Smooth muscle cell (in vitro differentiated cells): ENCODE data around the gene GNAZ. TPM values are rescaled to one million over a fixed set of nuclear protein-coding genes. Genes with fewer than 3 reads are reported as not detected.
"Not testable (repeated sequence)": the region's sequence is repeated elsewhere in the genome, so short reads cannot be mapped to it uniquely, and the experiment has no call there.

Experiments used
- DNase-seq: peaks from one replicate; lab custom pipeline; 2025; ENCODE audit not compliant: unreplicated experiment; lab: John Stamatoyannopoulos, UW
- H2AFZ ChIP-seq: fragments of 200-600 bp; sonication (generic); 2 replicates; pipeline ENCODE4 v1.6.0; 2016; ENCODE audit warnings: antibody characterized with exemption, low read depth, mild to moderate bottlenecking
- H3F3A ChIP-seq: fragments of 200-600 bp; sonication (generic); 2 replicates; pipeline ENCODE4 v1.6.0; 2017; ENCODE audit warnings: antibody characterized with exemption, low read depth
- H3K27ac ChIP-seq: fragments of 200-600 bp; sonication (generic); 2 replicates; pipeline ENCODE4 v1.5.1; 2016; ENCODE audit warnings: low read depth, mild to moderate bottlenecking
- H3K27me3 ChIP-seq: fragments of 200-600 bp; sonication (generic); 2 replicates; pipeline ENCODE4 v1.6.1; 2016; ENCODE audit warnings: low read depth, mild to moderate bottlenecking
- H3K36me3 ChIP-seq: fragments of 200-600 bp; sonication (generic); 2 replicates; pipeline ENCODE4 v1.5.1; 2016; ENCODE audit warnings: low read depth
- H3K4me1 ChIP-seq: fragments of 200-600 bp; sonication (generic); 2 replicates; pipeline ENCODE4 v1.5.1; 2016; ENCODE audit warnings: low read depth
- H3K4me2 ChIP-seq: fragments of 200-600 bp; sonication (generic); 2 replicates; pipeline ENCODE4 v1.6.0; 2016; ENCODE audit warnings: mild to moderate bottlenecking
- H3K4me3 ChIP-seq: fragments of 200-600 bp; sonication (generic); 2 replicates; pipeline ENCODE4 v1.5.1; 2016; ENCODE audit warnings: mild to moderate bottlenecking
- H3K79me2 ChIP-seq: fragments of 200-600 bp; sonication (generic); 2 replicates; pipeline ENCODE4 v1.6.0; 2016; ENCODE audit warnings: low read depth, mild to moderate bottlenecking
- H3K9ac ChIP-seq: fragments of 200-600 bp; sonication (generic); 2 replicates; pipeline ENCODE4 v1.6.0; 2016; ENCODE audit warnings: low read depth
- H3K9me3 ChIP-seq: fragments of 200-600 bp; sonication (generic); replicated peaks from 2 replicates; pipeline ENCODE4 v1.5.1; 2016; ENCODE audit warnings: low read depth
- H4K20me1 ChIP-seq: fragments of 200-600 bp; sonication (generic); 2 replicates; pipeline ENCODE4 v1.6.0; 2016; ENCODE audit warnings: low read depth
- CTCF ChIP-seq: fragments of 200-600 bp; sonication (generic); IDR thresholded peaks from 2 replicates; pipeline ENCODE4 v1.5.1; 2017; ENCODE audit warnings: borderline replicate concordance, mild to moderate bottlenecking, antibody characterized with exemption; ENCODE audit not compliant: insufficient read depth, poor library complexity, severe bottlenecking
- WGBS: methylation state at CpG from one replicate; pipeline ENCODE4 v1.1.7; 2016; ENCODE audit warnings: low lambda C conversion rate; 5-methylcytosine and 5-hydroxymethylcytosine counted together
- polyA plus RNA-seq: library from polyadenylated mRNA; unstranded; fragments of >200 nt; fragmentation: Nextera tagmentation; extraction: Ambion mirVana; gene quantifications from 2 replicates; pipeline ENCODE4 v1.2.1, GENCODE V29; 2016
- total RNA-seq: library from RNA; depleted of rRNA; stranded (reverse); fragments of >200 nt; gene quantifications from 2 replicates; pipeline ENCODE4 v1.2.3, GENCODE V29; 2014

Gene GNAZ
- total and polyA plus RNA-seq, 2 experiments from 2014 or later, result 0.50 to 1.2 TPM

DNA sequence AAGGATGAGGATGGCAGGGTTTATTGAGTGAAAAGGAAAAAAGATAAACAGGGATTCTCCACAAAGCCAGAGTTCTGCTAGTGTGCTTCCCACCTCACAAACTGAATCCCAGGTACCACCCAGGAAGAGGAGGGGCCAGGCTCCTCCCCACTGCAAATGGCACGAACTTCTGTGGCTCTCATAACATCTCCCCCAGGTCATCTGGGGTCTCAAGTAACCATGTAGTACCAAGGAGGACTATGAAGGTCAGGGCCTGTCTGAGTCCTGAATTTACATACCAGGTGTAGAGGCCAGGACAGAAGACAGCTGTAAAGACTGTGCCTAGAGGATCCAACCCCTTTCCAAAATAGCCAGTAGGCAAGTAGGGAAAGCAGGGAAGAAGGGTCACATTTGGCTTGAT is 25.7 kb upstream of the GNAZ start:
- H3K79me2 ChIP-seq, result no peaks in the 10 kb centered on the region
- no peaks in the 10 kb centered on the region for H3K9me3 ChIP-seq
- no peak overlapping the region for H2AFZ ChIP-seq
- no peak overlapping the region for H3K4me3 ChIP-seq
- H3K9ac ChIP-seq, result no peak overlapping the region
- H3K4me2 ChIP-seq, result no peak overlapping the region
- H3K36me3 ChIP-seq, result no peaks in the 10 kb centered on the region
- H3K27ac ChIP-seq, result no peak overlapping the region
- no peaks in the 10 kb centered on the region for H3K4me1 ChIP-seq
- peaks cover 11% of the 10 kb centered on the region for H3K27me3 ChIP-seq
- H3F3A ChIP-seq, result no peaks in the 10 kb centered on the region
- TF ChIP-seq CTCF, result no peak
- H4K20me1 ChIP-seq, result no peaks in the 10 kb centered on the region
- 65% methylated on average over 1 of the region's 1 CpG for WGBS
- no peak for DNase-seq

GRCh38 chr22:23045461-23045860 is 24.9 kb upstream of the GNAZ start:
- Histone ChIP-seq H3K4me2 (no peak overlapping the region), H4K20me1 (no peaks in the 10 kb centered on the region), H2AFZ (no peak overlapping the region), H3K27ac (no peak overlapping the region), H3K36me3 (no peaks in the 10 kb centered on the region), H3K79me2 (no peaks in the 10 kb centered on the region), H3K27me3 (peaks cover 11% of the 10 kb centered on the region), H3K4me1 (no peaks in the 10 kb centered on the region), H3K4me3 (no peak overlapping the region), H3F3A (no peaks in the 10 kb centered on the region), H3K9ac (no peak overlapping the region), H3K9me3 (no peaks in the 10 kb centered on the region)
- DNase-seq, result no peak
- WGBS, result 55% methylated on average over 2 of the region's 2 CpGs
- no peak for TF ChIP-seq CTCF

GRCh38 chr22:23047265-23047664 is 23.1 kb upstream of the GNAZ start:
- Histone ChIP-seq H3K4me3 (no peak overlapping the region), H3K9me3 (no peaks in the 10 kb centered on the region), H3K4me2 (no peak overlapping the region), H4K20me1 (no peaks in the 10 kb centered on the region), H3K9ac (no peak overlapping the region), H3F3A (no peaks in the 10 kb centered on the region), H3K79me2 (no peaks in the 10 kb centered on the region), H3K4me1 (no peaks in the 10 kb centered on the region), H3K36me3 (no peaks in the 10 kb centered on the region), H3K27ac (no peak overlapping the region), H2AFZ (no peak overlapping the region), H3K27me3 (peaks cover 3% of the 10 kb centered on the region)
- DNase-seq, result no peak
- no peak for TF ChIP-seq CTCF
- WGBS, result 89% methylated on average over 8 of the region's 8 CpGs

- no peak overlapping the region for H3K4me2 ChIP-seq
- no peaks in the 10 kb centered on the region for H3K4me1 ChIP-seq
- no peaks in the 10 kb centered on the region for H3F3A ChIP-seq
- WGBS, result 78% methylated on average over 4 of the region's 6 CpGs
- H3K79me2 ChIP-seq, result no peaks in the 10 kb centered on the region
- H2AFZ ChIP-seq, result no peak overlapping the region
- H3K36me3 ChIP-seq, result no peaks in the 10 kb centered on the region
- no peaks in the 10 kb centered on the region for H4K20me1 ChIP-seq
- H3K9ac ChIP-seq, result no peak overlapping the region
- no peak overlapping the region for H3K4me3 ChIP-seq
- no peak overlapping the region for H3K27ac ChIP-seq
- DNase-seq, result no peak
- no peak for TF ChIP-seq CTCF
- H3K27me3 ChIP-seq, result peaks cover 3% of the 10 kb centered on the region
- H3K9me3 ChIP-seq, result no peaks in the 10 kb centered on the region
These were observed 22.6 kb upstream of the GNAZ start for GRCh38 chr22:23047742-23048141.

- not testable (repeated sequence) for DNase-seq, H3K27ac ChIP-seq, H3K36me3 ChIP-seq, H3K4me3 ChIP-seq, H3K4me2 ChIP-seq, H4K20me1 ChIP-seq, H3K79me2 ChIP-seq, H3K9me3 ChIP-seq, H3K9ac ChIP-seq, H3F3A ChIP-seq, H2AFZ ChIP-seq, H3K27me3 ChIP-seq, H3K4me1 ChIP-seq
- 78% methylated on average over 1 of the region's 1 CpG for WGBS
These were observed 19.8 kb upstream of the GNAZ start for GRCh38 chr22:23050546-23050945.
